ENCODE results near the gene PVRIG.

- TF ChIP-seq, protein P1, sequence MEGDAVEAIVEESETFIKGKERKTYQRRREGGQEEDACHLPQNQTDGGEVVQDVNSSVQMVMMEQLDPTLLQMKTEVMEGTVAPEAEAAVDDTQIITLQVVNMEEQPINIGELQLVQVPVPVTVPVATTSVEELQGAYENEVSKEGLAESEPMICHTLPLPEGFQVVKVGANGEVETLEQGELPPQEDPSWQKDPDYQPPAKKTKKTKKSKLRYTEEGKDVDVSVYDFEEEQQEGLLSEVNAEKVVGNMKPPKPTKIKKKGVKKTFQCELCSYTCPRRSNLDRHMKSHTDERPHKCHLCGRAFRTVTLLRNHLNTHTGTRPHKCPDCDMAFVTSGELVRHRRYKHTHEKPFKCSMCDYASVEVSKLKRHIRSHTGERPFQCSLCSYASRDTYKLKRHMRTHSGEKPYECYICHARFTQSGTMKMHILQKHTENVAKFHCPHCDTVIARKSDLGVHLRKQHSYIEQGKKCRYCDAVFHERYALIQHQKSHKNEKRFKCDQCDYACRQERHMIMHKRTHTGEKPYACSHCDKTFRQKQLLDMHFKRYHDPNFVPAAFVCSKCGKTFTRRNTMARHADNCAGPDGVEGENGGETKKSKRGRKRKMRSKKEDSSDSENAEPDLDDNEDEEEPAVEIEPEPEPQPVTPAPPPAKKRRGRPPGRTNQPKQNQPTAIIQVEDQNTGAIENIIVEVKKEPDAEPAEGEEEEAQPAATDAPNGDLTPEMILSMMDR (IDR thresholded peaks at IDR 0.05) = no peak
- no peak for TF ChIP-seq POLR2A (IDR thresholded peaks at IDR 0.05)
Measured at GRCh38 chr7:100185726-100186125, 34.0 kb upstream of the PVRIG start.

All from body of pancreas (tissue), 4 donors.